NCI-H1092 treated with DMSO at 0.1 percent for 48 hours (cell line): ENCODE results near the gene LOC128125822.
A peak's percentile ranks its signal among the peaks of the same experiment; 100 is the strongest.
"Not testable (repeated sequence)": the region's sequence is repeated elsewhere in the genome, so short reads cannot be mapped to it uniquely, and the experiment has no call there.

Source experiments
- DNase-seq: peaks from one replicate; lab custom pipeline; 2025; lab: John Stamatoyannopoulos, UW

The LOC128125822 gene

DNA sequence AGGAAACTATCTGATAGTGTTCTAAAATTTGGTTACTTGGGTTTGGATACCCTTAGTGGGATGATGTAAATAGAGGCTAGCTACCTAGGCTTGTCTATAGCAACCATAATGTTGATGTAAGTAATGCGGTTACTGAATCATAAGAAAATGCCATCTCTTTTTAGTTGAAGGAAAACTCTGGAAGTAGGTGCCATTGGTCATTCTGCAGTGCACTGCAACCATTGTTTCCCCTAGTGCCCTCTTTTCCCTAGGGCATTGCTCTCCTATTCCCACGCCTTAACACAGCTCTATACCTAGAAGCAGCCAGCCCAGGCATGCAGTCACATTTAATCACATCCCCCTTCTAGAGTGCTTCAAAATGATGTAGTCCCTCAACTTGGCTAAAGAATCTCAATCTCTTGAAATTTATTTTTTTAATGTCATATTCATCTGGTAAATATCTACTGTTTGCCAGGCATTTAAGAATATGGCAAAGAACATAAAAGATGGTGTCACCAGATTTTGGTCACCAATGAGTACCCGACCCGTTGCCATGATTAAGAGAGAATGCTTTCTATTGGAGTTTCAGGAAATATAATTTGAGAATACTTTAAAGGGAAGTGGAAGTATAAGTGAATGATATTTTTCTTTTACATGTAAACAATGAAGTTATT is 10.4 kb downstream of the LOC128125822 start:
- DNase-seq: no peak

DNA sequence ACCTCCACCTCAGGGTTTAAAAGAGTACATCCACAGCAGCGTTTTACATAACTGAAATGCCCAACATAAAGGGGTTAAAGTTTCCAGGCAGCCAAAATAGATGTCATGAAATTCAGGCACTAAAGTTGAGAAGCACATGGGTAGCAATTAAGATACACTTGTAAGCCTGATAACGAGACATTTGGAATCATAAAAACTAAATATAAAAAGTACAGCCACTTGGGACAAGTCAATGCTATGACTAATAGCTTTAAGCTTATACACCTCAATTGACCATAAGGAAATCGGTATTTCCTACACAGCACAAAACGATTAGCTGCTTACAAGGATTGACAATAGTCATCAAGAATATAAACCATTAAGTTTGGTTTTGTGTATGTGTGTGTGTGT is 11.8 kb downstream of the LOC128125822 start:
- no peak for DNase-seq

DNA sequence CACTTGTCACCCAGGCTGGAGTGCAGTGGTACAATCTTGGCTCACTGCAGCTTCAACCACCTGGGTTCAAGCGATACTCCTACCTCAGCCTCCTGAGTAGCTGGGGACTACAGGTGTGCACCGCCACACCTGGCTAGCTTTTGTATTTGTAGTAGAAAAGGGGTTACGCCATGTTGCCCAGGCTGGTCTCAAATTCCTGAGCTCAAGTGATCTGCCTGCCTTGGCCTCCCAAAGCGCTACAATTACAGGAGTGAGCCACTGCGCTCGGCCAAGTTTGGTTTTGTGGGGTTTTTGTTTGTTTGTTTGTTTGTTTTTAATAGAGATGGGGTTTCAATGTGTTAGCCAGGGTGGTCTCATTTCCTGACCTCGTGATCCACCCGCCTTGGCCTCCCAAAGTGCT is 12.3 kb downstream of the LOC128125822 start:
- DNase-seq: no peak

DNA sequence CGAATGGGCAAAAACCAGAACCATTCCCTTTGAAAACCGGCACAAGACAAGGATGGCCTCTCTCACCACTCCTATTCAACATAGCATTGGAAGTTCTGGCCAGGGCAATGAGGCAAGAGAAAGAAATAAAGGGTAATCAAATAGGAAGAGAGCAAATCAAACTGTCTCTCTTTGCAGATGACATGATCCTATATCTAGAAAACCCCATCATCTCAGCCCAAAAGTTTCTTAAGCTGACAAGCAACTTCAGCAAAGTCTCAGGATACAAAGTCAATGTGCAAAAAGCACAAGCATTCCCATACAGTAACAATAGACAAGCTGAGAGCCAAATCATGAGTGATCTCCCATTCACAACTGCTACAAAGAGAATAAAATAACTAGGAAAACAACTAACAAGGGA is 13.4 kb downstream of the LOC128125822 start:
- not testable (repeated sequence) for DNase-seq

DNA sequence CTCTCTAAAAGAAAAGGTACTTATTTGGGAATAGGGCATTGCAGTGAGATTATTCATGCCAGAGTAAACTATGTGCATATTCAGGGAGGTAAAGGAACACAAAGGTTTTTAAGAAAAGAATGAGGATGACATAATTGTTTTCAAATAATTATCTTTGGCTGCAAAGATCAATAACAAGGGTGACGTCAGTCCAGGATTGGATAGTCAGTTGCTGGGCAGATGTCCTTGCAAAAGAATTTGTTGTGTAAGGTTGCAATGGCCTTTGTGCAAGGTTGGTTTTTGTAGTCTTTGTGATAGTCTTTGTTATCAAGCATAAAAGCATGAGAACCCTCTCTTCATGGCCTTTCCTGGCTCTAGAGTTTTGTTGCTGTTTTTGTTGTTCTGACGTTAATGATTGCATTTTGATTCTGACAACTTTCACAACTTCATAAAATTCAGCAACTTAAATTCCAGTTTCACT is 17.7 kb downstream of the LOC128125822 start:
- DNase-seq: no peak

DNA sequence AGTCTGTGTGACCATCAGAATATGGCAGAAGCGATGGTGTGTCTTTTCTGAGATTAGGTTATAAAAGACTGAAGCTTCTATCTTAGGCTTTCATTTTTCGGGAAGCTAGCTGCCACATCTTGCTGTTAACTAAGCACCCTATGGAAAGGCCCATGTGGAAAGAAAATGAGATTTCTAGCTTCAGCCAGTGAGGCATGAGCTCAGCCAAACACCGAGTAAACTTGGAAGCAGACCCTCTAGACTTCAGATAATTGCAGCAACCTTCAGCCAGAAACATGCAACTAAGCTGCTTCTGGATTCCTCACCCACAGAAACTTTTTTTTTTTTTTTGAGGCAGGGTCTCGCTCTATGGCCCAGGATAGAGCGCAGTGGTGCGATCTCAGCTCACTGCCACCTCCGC is 20.6 kb downstream of the LOC128125822 start:
- DNase-seq: no peak

DNA sequence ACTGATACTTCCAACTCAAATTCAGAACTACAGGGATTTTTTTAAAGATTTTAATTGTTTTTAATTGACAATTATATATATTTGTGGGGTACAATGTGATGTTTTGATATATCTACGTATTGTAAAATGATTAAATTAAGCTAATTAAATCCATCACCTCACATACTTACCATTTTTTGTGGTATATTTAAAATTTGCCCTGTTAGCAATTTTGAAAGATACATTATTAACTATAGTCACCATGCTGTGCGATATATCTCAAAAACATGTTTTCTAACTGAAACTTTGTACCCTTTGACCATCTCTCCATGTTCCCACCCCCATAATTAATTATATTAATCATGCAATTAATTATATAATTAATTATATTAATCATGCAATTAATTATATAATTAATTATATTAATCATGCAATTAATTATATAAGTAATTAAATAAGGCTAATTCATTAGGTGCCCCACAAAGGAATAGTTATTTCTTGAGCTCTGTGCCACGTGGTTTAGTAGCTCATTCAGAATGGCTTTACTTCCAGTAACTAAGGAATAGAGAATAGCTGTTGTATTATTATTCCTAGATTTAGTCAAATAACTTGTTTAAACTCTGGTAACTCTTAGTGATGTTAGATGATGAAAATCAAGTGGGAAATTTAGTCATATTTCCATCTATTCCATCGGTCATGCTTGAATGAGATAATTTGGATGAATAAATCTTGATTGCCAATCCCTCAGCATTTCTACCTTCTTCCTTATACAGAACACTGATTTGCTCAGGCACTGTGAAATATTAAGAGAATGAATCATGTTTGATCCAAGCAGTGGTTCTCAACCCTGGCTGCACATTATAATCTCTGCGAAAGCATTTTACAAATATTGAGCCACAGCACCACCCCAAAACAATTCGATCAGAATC is 25.1 kb downstream of the LOC128125822 start:
- no peak for DNase-seq

DNA sequence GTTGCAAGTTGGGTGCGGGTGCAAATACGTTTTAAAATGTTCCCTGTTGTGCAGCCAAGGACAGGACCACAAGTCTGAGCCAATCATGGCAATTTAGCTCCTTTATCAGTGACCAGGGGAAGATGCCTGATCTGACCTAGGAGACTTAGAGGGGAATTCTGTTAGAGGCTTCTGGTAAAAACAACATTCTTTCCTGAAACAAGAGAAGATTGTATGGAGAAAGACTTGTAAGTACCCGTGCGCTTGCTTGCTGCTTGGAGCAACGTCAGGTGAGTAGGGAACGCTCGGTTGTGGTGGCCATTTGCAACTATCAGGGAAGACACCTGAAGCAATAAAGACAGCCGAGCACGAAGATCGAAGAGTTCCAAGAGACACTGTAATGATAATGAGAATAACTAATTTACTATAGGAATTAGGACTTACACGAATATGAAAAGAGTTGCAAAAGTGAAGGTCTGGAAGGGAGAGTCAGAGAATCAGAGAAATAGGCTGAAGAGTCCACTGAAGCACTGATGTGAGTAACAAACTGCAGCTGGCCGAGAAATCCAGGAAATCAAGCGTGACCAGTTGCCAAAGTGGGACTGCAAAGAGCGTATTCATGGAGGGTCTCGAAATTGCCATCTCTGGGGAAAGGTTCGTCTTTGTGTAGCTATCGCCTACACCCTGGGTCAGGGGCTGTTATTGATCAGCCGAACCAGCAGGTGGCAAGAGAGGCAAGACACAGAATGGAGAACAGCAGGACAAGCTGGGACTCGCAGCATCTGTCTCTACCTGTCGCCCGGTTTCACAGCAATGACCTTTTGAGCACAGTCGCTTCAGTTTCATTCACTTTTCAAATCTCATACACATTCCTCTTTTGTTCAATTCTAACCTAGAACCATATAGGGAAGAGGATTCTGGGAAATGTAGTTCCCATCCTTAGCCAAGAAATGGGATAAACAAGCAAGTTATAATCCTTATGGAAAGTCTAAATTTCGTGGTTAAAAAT is 26.1 kb downstream of the LOC128125822 start:
- peak; percentile 46 for DNase-seq

DNA sequence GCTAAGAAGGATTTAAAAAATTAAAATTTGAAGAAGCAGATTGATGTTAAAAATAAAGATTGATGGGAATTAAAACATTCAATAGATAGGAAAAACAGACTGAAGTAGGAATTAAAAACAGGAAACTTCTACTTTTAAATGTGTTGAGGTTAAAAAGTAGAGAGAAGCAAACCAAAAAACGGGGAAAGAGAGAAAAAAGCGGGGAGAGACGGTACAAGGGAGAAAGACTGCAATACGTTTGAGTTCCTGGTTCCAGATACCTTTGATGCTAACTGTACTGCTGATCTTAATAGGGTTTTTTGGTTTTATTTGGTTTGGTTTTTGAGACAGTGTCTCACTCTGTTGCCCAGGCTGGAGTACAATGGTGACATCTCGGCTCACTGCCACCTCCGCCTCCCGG is 27.0 kb downstream of the LOC128125822 start:
- DNase-seq: no peak

DNA sequence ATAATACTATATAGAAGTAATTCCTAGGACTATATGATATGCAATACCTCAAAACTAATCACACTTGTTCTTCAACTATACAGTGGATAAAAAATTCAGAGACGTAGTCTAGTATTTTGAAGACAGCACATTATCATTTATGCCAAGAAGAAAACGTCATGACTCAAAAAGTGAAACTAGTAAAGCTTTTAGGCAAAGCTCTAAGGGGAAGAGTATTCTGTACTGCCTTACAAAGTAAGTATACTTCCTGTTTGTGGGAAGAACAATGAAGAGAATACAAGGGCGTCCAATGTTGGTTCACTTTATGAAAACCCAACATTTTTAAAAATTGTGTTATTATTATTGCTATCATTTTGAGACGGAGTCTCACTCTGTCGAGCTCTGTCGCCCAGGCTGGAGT is 27.9 kb downstream of the LOC128125822 start:
- no peak for DNase-seq

DNA sequence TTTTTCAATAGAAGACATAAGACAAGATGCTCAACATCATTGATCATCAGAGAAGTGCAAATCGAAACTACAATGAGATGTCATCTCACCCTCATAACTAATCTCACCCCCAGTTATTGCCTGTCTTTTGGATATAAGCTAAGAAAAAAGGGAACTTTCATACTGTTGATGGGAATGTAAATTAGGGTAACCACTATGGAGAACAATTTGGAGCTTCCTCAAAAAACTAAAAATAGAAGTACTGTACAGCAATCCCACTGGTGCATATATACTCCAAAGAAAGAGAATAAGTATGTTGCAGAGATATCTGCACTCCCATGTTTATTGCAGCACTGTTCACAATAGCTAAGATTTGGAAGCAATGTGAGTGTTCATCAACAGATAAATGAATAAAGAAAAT is 37.0 kb downstream of the LOC128125822 start:
- DNase-seq: no peak

DNA sequence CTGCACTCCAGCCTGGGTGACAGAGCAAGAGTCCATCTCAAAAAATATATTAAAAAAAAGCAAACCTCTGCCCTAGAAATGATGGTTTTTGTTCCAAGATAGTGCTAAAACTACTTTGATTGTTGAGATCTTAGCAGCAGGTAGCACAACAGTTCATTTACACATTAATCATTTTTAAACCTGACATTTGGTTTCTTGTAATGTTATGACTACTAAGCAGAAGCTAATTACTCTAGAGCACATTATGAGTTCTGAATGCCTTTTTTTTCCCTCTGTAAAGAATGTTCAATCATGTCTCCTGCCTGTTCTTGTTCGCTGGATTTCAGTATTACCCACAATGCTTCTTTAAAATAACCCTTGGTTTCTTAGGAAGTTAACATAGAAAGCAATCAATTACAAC is 38.7 kb downstream of the LOC128125822 start:
- no peak for DNase-seq

DNA sequence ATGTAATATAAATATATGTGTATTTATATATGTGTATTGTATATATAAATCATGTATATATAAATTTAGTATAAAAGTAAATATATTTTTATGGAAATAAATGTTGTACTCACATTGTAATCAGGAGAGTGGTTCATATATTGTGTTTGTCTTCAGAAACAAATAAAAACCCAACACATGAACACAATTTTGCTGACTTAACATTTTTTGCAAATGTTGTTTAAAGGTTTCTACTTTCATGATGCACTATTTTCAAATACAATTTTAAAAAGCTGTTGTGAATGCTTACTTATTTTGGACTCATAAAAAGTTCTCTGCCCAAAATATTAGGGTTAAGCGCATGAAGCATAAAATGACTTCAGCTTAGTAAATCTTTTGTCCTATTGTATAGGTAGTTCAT is 39.3 kb downstream of the LOC128125822 start:
- DNase-seq: no peak

DNA sequence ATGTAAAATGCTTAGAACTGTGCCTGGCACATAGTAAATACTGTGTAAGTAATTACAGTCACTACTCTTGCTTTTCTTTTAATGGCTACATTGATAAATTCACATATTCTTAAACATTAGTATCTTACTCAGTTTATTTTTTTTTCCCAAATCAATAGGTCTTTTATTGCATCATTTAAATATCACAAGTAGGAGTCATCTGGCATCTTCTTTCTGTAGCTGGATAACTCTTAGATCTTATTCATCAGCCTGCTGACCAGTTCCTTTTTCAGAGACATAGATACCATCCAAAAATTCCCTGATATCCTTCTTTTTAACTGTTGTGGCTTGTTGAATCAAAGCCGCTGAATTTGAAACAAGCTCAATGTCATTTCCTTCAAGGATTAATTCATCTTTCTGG is 43.3 kb downstream of the LOC128125822 start:
- no peak for DNase-seq
